Measurements from ENCODE around the gene LAD1.

DNA sequence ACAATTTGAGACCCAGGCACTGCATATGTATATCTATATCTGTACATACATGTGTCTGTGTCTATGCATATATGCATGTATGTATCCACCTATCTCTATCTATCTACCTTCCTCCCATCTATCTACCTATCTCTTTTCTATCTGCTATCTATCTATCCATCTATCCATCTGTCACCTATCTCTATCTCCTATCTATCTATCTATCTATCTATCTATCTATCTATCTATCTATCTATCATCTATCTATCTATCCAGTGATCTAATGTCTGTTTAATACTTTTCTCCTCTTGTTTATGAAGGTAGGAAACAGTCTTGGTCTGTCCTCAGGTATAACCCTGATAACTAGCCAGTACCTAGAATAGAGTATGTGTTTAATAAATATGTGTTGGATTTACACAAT lies 47.5 kb downstream of the LAD1 start:
- TF ChIP-seq EZH2 (IDR thresholded peaks at IDR 0.05; ENCODE audit: borderline replicate concordance, low read length) (no peak), CTCF (IDR thresholded peaks at IDR 0.05; ENCODE audit: low read length) (no peak)

Data from OCI-LY1 (cell line).